Mesendoderm (in vitro differentiated cells): ENCODE measurements around the gene SH3TC2.

Experiments
- DNase-seq: peaks from one replicate; pipeline ENCODE4 v3.0.0; 2013
- H2AK5ac ChIP-seq: 2 replicates; pipeline ENCODE4 v1.6.1; 2013; ENCODE audit warnings: low read length, inconsistent platforms
- H2BK120ac ChIP-seq: 2 replicates; pipeline ENCODE4 v1.6.1; 2013; ENCODE audit warnings: low read depth, mild to moderate bottlenecking, low read length, moderate library complexity, mixed read lengths
- H2BK15ac ChIP-seq: replicated peaks from 2 replicates; pipeline ENCODE4 v1.6.1; 2013; ENCODE audit warnings: low read depth, mild to moderate bottlenecking, moderate library complexity
- H2BK5ac ChIP-seq: 2 replicates; pipeline ENCODE4 v1.6.1; 2013; ENCODE audit warnings: low read length, inconsistent platforms
- H3K18ac ChIP-seq: 2 replicates; pipeline ENCODE4 v1.6.1; 2013; ENCODE audit warnings: mild to moderate bottlenecking, low read length, mixed read lengths
- H3K23ac ChIP-seq: one replicate; pipeline ENCODE4 v1.6.1; 2013; ENCODE audit warnings: low read length
- H3K27ac ChIP-seq: 2 replicates; pipeline ENCODE4 v1.5.1; 2013; ENCODE audit warnings: low read depth, mild to moderate bottlenecking, inconsistent platforms, low read length, moderate library complexity
- H3K27me3 ChIP-seq: 2 replicates; pipeline ENCODE4 v1.6.1; 2013; ENCODE audit warnings: low read length, control low read depth, mild to moderate bottlenecking, inconsistent platforms; ENCODE audit not compliant: insufficient read depth, poor library complexity
- H3K36me3 ChIP-seq: 2 replicates; pipeline ENCODE4 v1.6.1; 2013; ENCODE audit warnings: low read length, inconsistent platforms; ENCODE audit not compliant: control insufficient read depth, insufficient read depth
- H3K4ac ChIP-seq: one replicate; pipeline ENCODE4 v1.6.1; 2013; ENCODE audit warnings: low read depth, mild to moderate bottlenecking, low read length, moderate library complexity
- H3K4me1 ChIP-seq: 2 replicates; pipeline ENCODE4 v1.6.1; 2013; ENCODE audit warnings: low read depth, low read length, inconsistent platforms; ENCODE audit not compliant: control insufficient read depth
- H3K4me2 ChIP-seq: 2 replicates; pipeline ENCODE4 v1.6.1; 2013; ENCODE audit warnings: low read length
- H3K4me3 ChIP-seq: 2 replicates; pipeline ENCODE4 v1.5.1; 2013; ENCODE audit warnings: mild to moderate bottlenecking, low read length
- H3K56ac ChIP-seq: one replicate; pipeline ENCODE4 v1.6.1; 2013; ENCODE audit warnings: low read length
- H3K79me1 ChIP-seq: 2 replicates; pipeline ENCODE4 v1.6.1; 2013; ENCODE audit warnings: low read length, inconsistent platforms
- H3K79me2 ChIP-seq: 2 replicates; pipeline ENCODE4 v1.6.1; 2013; ENCODE audit warnings: mild to moderate bottlenecking, low read length; ENCODE audit not compliant: control insufficient read depth, insufficient read depth
- H3K9ac ChIP-seq: 2 replicates; pipeline ENCODE4 v1.6.1; 2013; ENCODE audit warnings: low read length, inconsistent platforms
- H4K5ac ChIP-seq: one replicate; pipeline ENCODE4 v1.6.1; 2013; ENCODE audit warnings: low read length
- H4K8ac ChIP-seq: one replicate; pipeline ENCODE4 v1.6.1; 2013; ENCODE audit warnings: low read depth, mild to moderate bottlenecking, control low read depth, low read length, moderate library complexity
- WGBS: extraction: QIAGEN DNeasy Blood & Tissue Kit; methylation state at CpG from one replicate; pipeline ENCODE4 v1.1.7; 2013; ENCODE audit warnings: low lambda C conversion rate, missing lambda C conversion rate; ENCODE audit not compliant: insufficient coverage; ENCODE audit errors: extremely low coverage; 5-methylcytosine and 5-hydroxymethylcytosine counted together

SH3TC2 gene

DNA sequence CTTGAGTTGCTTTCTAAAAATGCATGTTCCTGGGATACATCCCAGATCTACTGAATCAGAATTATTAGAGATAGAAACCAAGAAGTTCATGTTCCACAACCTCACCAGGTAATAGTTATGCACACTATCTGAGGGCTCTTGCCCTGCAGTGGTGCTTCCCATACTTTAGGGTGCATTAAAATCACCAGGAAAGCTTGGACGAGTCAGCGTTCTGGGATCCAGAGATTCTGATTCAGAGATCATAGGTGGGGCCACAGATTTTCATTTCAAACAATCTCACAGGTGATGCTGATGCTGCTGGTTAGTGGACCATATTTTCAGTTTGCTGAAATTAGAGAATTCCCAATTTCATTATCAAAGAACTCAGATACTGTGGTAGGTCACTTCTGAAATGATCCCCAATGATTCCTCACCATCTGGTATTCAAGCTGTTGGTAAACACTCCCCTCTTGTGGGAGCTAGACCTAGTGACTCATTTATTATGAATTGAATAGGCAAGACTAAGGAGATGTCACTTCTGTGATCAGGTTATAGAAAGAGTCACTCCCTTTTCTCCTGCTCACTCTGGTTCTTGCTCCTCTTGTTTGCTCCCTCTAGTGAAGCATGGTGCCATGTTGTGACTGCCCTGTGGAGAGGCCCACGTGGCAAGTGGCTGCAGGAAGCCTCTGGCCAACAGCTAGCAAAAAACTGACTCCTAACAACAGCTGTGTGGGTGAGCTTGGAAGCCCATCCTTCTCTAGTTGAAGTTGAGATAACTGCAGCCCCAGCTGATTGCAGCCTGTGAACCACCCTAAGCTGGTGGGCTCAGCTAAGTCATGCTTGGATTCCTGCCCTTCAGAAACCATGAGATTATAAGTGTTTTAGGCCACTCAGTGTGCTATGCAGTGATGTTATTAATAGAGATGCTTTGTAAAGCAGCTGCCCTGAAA, 59.8 kb downstream of the SH3TC2 start:
- no peak overlapping the region for H4K5ac ChIP-seq
- H2AK5ac ChIP-seq: no peak overlapping the region
- peaks cover 7% of the 10 kb centered on the region for H3K4me1 ChIP-seq
- H3K4me2 ChIP-seq: no peak overlapping the region
- no peak overlapping the region for H3K56ac ChIP-seq
- no peak overlapping the region for H2BK5ac ChIP-seq
- no peak overlapping the region for H2BK15ac ChIP-seq
- H4K8ac ChIP-seq: no peak overlapping the region
- no peak overlapping the region for H3K23ac ChIP-seq
- no peaks in the 10 kb centered on the region for H3K79me1 ChIP-seq
- H3K4me3 ChIP-seq: no peak overlapping the region
- no peak overlapping the region for H3K27ac ChIP-seq
- no peaks in the 10 kb centered on the region for H3K79me2 ChIP-seq
- no peaks in the 10 kb centered on the region for H3K36me3 ChIP-seq
- no peak overlapping the region for H3K18ac ChIP-seq
- no peak overlapping the region for H2BK120ac ChIP-seq
- no peaks in the 10 kb centered on the region for H3K27me3 ChIP-seq
- peak overlapping the region; percentile 22 for H3K4ac ChIP-seq
- WGBS: no CpG with 5 or more reads among the region's 3 CpGs
- peak; percentile 66 for DNase-seq
- no peak overlapping the region for H3K9ac ChIP-seq

DNA sequence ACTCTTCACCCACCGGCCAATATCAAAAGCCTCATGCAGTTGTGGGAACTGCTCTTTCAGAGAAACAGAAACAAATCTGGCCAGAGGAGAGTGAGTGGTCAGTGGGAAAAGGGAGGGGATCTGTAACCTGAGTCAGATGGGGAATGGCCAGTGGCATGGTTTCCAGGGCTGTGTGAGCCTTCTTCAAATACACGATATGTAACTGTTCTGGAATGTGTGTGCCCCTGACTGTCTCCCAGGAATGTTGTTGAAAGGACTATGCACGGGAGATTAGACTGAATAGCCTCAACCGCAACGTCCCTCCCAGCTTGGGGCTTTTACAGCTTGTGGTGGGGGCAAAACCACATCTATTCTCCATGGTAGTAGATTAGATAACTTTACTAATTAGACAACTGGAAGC, 60.8 kb downstream of the SH3TC2 start:
- H3K56ac ChIP-seq: no peak overlapping the region
- H3K27ac ChIP-seq: no peak overlapping the region
- no peak overlapping the region for H2AK5ac ChIP-seq
- H3K23ac ChIP-seq: no peak overlapping the region
- H2BK15ac ChIP-seq: no peak overlapping the region
- H3K9ac ChIP-seq: no peak overlapping the region
- peaks cover 7% of the 10 kb centered on the region for H3K4me1 ChIP-seq
- no peaks in the 10 kb centered on the region for H3K27me3 ChIP-seq
- no peaks in the 10 kb centered on the region for H3K36me3 ChIP-seq
- WGBS: no CpG with 5 or more reads among the region's 5 CpGs
- no peaks in the 10 kb centered on the region for H3K79me2 ChIP-seq
- no peak overlapping the region for H3K4me3 ChIP-seq
- no peaks in the 10 kb centered on the region for H3K79me1 ChIP-seq
- H4K5ac ChIP-seq: no peak overlapping the region
- DNase-seq: peak; percentile 97
- no peak overlapping the region for H4K8ac ChIP-seq
- no peak overlapping the region for H2BK5ac ChIP-seq
- H2BK120ac ChIP-seq: no peak overlapping the region
- no peak overlapping the region for H3K4ac ChIP-seq
- no peak overlapping the region for H3K18ac ChIP-seq
- H3K4me2 ChIP-seq: no peak overlapping the region

DNA sequence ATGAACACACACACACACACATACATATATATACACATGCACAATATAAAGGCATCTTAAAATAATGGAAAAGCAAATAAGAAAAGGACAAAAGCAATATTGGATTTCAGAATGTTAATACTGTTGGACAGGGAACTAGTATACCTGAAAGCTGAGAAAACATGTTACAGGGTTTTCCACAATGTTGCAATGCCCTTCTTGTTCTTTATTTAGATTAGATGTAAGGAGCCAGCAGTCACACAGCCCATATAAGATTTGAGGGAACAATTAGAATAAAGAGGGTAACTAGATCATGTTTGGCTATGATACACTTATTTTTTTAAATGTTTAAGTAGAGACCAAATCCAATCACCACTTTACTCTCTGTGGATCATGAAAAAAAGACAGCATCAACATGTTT, 61.7 kb downstream of the SH3TC2 start:
- Histone ChIP-seq H4K8ac (no peak overlapping the region), H3K79me1 (no peaks in the 10 kb centered on the region), H4K5ac (no peak overlapping the region), H2AK5ac (no peak overlapping the region), H3K18ac (no peak overlapping the region), H2BK15ac (no peak overlapping the region), H3K27ac (no peak overlapping the region), H3K36me3 (no peaks in the 10 kb centered on the region), H3K9ac (no peak overlapping the region), H3K4ac (no peak overlapping the region), H3K27me3 (no peaks in the 10 kb centered on the region), H2BK5ac (no peak overlapping the region), H3K4me2 (no peak overlapping the region), H3K79me2 (no peaks in the 10 kb centered on the region), H3K4me3 (no peak overlapping the region), H3K23ac (no peak overlapping the region), H3K4me1 (peaks cover 7% of the 10 kb centered on the region), H2BK120ac (no peak overlapping the region), H3K56ac (no peak overlapping the region)
- DNase-seq: no peak

DNA sequence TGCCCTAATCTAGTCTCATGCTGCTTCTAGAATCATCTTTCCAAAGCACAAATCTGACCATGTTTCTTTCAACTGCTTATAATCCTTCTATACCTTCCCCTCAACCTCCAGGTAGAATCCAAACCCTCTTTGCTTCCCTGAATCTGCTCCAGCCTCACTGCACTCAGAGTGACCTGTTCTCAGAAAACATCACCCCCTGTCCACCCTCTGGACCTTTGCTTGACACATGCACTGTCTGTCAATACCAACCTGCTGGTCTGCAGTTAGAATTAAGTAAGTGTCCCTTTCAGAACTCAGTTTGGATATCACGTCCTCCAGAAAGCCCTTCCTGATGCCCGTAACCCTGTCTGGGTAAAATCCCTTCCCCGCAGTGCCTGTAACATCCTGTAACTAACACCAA, 63.1 kb downstream of the SH3TC2 start:
- no peak for DNase-seq
- Histone ChIP-seq H3K9ac (no peak overlapping the region), H2BK120ac (no peak overlapping the region), H3K36me3 (no peaks in the 10 kb centered on the region), H2BK15ac (no peak overlapping the region), H3K18ac (no peak overlapping the region), H3K4ac (no peak overlapping the region), H3K56ac (no peak overlapping the region), H2BK5ac (no peak overlapping the region), H3K27me3 (no peaks in the 10 kb centered on the region), H3K4me2 (no peak overlapping the region), H3K23ac (no peak overlapping the region), H3K27ac (no peak overlapping the region), H3K4me3 (no peak overlapping the region), H4K8ac (no peak overlapping the region), H3K79me2 (no peaks in the 10 kb centered on the region), H2AK5ac (no peak overlapping the region), H4K5ac (no peak overlapping the region), H3K79me1 (no peaks in the 10 kb centered on the region), H3K4me1 (peaks cover 7% of the 10 kb centered on the region)
- WGBS: no CpG with 5 or more reads among the region's 3 CpGs

DNA sequence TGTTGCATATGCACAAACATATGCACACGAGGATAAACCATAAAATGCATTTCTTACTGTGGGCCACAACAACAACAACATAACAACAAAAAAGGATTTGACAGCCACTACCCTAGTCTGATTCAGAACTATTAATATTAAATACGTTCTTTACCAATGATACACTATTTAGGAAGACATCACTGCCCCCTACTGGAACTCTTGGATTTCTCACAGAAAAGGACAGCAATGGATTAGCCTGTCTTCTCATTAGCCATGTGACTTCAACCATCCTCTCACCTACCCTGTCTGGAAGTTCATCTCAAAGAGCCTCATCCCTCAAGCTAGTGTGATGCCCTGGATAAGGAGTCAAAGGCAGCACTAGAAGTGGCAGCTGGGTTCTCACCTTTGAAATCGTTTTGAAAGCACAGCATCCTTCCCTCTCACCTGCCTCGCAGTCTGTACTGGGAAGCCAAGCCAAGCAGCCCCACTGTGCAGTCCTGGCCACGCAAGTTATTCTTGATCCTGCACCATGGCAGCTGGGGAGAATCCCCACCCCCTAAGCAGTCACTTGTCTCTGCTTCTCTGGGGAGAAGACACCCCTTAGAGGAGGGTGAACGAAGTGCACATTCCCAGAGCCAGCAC, 64.6 kb downstream of the SH3TC2 start:
- Histone ChIP-seq H3K4me2 (no peak overlapping the region), H3K27me3 (no peaks in the 10 kb centered on the region), H3K79me2 (no peaks in the 10 kb centered on the region), H2AK5ac (no peak overlapping the region), H2BK120ac (no peak overlapping the region), H2BK5ac (no peak overlapping the region), H3K4me1 (peaks cover 7% of the 10 kb centered on the region), H4K8ac (no peak overlapping the region), H3K18ac (no peak overlapping the region), H2BK15ac (no peak overlapping the region), H3K4me3 (no peak overlapping the region), H3K27ac (no peak overlapping the region), H4K5ac (no peak overlapping the region), H3K4ac (no peak overlapping the region), H3K79me1 (no peaks in the 10 kb centered on the region), H3K23ac (no peak overlapping the region), H3K9ac (no peak overlapping the region), H3K56ac (no peak overlapping the region), H3K36me3 (no peaks in the 10 kb centered on the region)
- no CpG with 5 or more reads among the region's 6 CpGs for WGBS
- peak; percentile 79 for DNase-seq
